Chondrocyte (in vitro differentiated cells): Measurements from ENCODE around the gene CYP4X1. TPM values are rescaled to one million over a fixed set of nuclear protein-coding genes. Genes with fewer than 3 reads are reported as not detected.
A peak's percentile ranks its signal among the peaks of the same experiment; 100 is the strongest.

Experiments used
- DNase-seq: peaks from one replicate; pipeline ENCODE4 v3.0.0; 2021; ENCODE audit warnings: mixed read lengths, low spot score
- H3K27ac Mint-ChIP-seq: one replicate; pipeline ENCODE4 v1.8.0; 2021; ENCODE audit warnings: mild to moderate bottlenecking, moderate library complexity, mixed read lengths; ENCODE audit not compliant: unreplicated experiment
- H3K27me3 Mint-ChIP-seq: 2 replicates; pipeline ENCODE4 v1.8.0; 2021; ENCODE audit warnings: low read depth, mixed read lengths
- H3K36me3 Mint-ChIP-seq: 2 replicates; pipeline ENCODE4 v1.8.0; 2021; ENCODE audit warnings: low read depth, mixed read lengths
- H3K4me1 Mint-ChIP-seq: 2 replicates; pipeline ENCODE4 v1.8.0; 2021; ENCODE audit warnings: low read depth, mild to moderate bottlenecking, mixed read lengths
- H3K4me3 Mint-ChIP-seq: one replicate; pipeline ENCODE4 v1.8.0; 2021; ENCODE audit warnings: mild to moderate bottlenecking, moderate library complexity, mixed read lengths; ENCODE audit not compliant: unreplicated experiment
- H3K9me3 Mint-ChIP-seq: 2 replicates; pipeline ENCODE4 v1.8.0; 2021; ENCODE audit warnings: low read depth, mixed read lengths
- total RNA-seq: library from RNA; stranded (reverse); gene quantifications from 3 replicates; pipeline ENCODE4 v1.2.1, GENCODE V29; 2021
- TF ChIP-seq, protein P1 (sequence below): fragments of 200-600 bp; sonication (generic); IDR thresholded peaks from 2 replicates; pipeline ENCODE4 v1.5.0; 2021; ENCODE audit warnings: antibody characterized with exemption, mild to moderate bottlenecking, moderate library complexity

Gene CYP4X1
- total RNA-seq, 1 donor from 2014 or later: 1.1 TPM

DNA sequence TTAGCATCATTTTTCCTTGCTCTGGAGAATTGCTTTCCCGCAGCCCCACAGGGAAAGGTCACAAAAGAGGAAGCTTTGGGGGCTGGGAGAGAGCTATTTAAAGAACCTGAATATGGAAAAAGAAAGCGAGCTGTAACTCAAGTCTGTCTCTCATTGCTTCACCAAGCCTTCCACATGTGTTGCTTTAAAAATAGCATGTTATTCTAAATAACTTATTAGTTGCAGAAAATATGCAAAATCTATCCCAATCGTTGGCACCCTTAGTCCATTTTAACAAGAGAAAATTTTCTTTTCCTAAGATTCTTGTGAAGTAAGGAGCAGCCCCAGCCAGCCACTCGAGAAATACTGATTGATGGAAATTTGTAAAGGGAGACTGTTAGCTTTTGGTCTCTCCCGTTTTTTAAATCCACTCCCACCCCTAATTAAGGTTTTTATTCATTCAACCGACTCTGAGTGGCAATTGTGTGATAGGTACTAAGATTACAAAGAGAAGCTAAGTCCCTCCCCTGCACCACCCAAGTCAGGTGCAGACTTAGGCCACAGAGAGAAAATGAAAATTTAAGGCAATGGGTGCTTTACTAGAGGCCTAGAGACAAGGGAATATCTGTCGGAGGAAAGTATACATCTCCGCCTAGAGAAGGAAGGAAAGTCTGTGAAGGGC is 802 bp downstream of the CYP4X1 start:
- Mint-ChIP-seq H3K27me3 (peaks cover 14% of the 10 kb centered on the region), H3K4me1 (peaks cover 39% of the 10 kb centered on the region), H3K9me3 (no peaks in the 10 kb centered on the region), H3K4me3 (peak overlapping the region; percentile 68), H3K27ac (peak overlapping the region; percentile 38), H3K36me3 (no peaks in the 10 kb centered on the region)
- DNase-seq: no peak
- TF ChIP-seq, protein P1, sequence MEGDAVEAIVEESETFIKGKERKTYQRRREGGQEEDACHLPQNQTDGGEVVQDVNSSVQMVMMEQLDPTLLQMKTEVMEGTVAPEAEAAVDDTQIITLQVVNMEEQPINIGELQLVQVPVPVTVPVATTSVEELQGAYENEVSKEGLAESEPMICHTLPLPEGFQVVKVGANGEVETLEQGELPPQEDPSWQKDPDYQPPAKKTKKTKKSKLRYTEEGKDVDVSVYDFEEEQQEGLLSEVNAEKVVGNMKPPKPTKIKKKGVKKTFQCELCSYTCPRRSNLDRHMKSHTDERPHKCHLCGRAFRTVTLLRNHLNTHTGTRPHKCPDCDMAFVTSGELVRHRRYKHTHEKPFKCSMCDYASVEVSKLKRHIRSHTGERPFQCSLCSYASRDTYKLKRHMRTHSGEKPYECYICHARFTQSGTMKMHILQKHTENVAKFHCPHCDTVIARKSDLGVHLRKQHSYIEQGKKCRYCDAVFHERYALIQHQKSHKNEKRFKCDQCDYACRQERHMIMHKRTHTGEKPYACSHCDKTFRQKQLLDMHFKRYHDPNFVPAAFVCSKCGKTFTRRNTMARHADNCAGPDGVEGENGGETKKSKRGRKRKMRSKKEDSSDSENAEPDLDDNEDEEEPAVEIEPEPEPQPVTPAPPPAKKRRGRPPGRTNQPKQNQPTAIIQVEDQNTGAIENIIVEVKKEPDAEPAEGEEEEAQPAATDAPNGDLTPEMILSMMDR: no peak

GRCh38 chr1:47030170-47030805 is 6.8 kb downstream of the CYP4X1 start:
- H3K9me3 Mint-ChIP-seq: no peaks in the 10 kb centered on the region

DNA sequence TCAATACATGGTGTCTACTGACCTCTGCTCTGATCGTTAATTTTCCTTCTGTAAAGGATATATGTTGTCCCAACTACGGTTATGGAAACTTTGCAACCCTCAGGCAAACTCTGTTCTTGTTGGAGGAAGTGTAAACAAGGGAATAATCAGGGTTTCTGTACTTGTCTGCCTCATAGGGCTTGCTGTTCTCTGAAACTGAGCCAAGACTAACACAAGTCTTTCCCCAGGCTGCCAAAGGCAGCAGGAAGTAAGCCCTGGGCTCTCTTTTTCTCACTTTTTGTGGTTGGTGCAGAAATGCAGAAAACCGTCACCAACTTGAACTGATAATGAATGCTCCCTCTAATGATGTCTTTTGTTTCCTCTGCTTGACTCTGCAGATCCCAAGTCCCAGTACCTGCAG is 7.6 kb downstream of the CYP4X1 start:
- no peak for DNase-seq
- Mint-ChIP-seq H3K27me3 (peaks cover 9% of the 10 kb centered on the region), H3K27ac (no peak overlapping the region), H3K9me3 (no peaks in the 10 kb centered on the region), H3K36me3 (no peaks in the 10 kb centered on the region), H3K4me1 (peaks cover 30% of the 10 kb centered on the region), H3K4me3 (no peak overlapping the region)
- TF ChIP-seq, protein P1: no peak

More at GRCh38 chr1:47030170-47030805, 6.8 kb downstream of the CYP4X1 start:
- Mint-ChIP-seq H3K4me3 (no peak overlapping the region), H3K36me3 (no peaks in the 10 kb centered on the region), H3K27ac (no peak overlapping the region), H3K4me1 (peaks cover 30% of the 10 kb centered on the region), H3K27me3 (peaks cover 11% of the 10 kb centered on the region)
- DNase-seq: no peak
- TF ChIP-seq, protein P1: no peak

GRCh38 chr1:47031585-47031984 is 8.1 kb downstream of the CYP4X1 start:
- TF ChIP-seq, protein P1: no peak
- no peak overlapping the region for H3K4me3 Mint-ChIP-seq
- no peaks in the 10 kb centered on the region for H3K9me3 Mint-ChIP-seq
- H3K27me3 Mint-ChIP-seq: peaks cover 9% of the 10 kb centered on the region
- DNase-seq: no peak
- peaks cover 30% of the 10 kb centered on the region for H3K4me1 Mint-ChIP-seq
- H3K27ac Mint-ChIP-seq: peak overlapping the region; percentile 34
- H3K36me3 Mint-ChIP-seq: no peaks in the 10 kb centered on the region

DNA sequence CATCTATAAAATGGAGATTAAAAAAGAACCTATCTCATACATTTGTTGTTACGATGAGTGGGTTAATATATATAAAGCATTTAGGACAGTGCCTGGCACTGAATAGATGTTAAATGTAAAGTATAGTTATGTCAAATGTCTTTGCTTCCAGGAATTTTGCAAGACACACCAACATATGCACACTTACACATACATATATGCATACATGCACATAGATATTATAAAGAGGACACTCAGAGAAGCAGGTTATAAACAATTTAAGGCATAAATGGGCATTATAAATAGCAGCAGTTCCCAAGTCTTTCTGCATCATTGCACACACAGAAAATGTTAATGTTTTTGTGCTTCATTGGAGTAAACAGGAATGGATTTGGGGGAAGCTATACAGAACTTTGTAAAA is 13.3 kb downstream of the CYP4X1 start:
- peaks cover 6% of the 10 kb centered on the region for H3K4me1 Mint-ChIP-seq
- no peak overlapping the region for H3K4me3 Mint-ChIP-seq
- H3K27ac Mint-ChIP-seq: no peak overlapping the region
- TF ChIP-seq, protein P1: no peak
- no peaks in the 10 kb centered on the region for H3K36me3 Mint-ChIP-seq
- DNase-seq: no peak
- peaks cover 14% of the 10 kb centered on the region for H3K27me3 Mint-ChIP-seq
- H3K9me3 Mint-ChIP-seq: no peaks in the 10 kb centered on the region
